ENCODE data around the gene FYB1.

FYB1 gene

GRCh38 chr5:39218482-39219402, 621 bp downstream of the FYB1 start:
- H3K9me3 Mint-ChIP-seq, result no peaks in the 10 kb centered on the region
- no peaks in the 10 kb centered on the region for H3K36me3 Mint-ChIP-seq (ENCODE audit: low read depth)
- no peaks in the 10 kb centered on the region for H3K27me3 Mint-ChIP-seq (ENCODE audit: low read depth)
- H3K27ac Mint-ChIP-seq, result peak overlapping the region; percentile 80 to 93 (median 87)
- H3K4me3 Mint-ChIP-seq, result peak overlapping the region in 1 of 3 experiments; percentile 36
- no peak for TF ChIP-seq CTCF (IDR thresholded peaks at IDR 0.05; ENCODE audit: unreplicated experiment in 3 of 3)
- H3K4me1 Mint-ChIP-seq, result peaks cover 30% of the 10 kb centered on the region

GRCh38 chr5:39217365-39218281, 1.7 kb downstream of the FYB1 start:
- Mint-ChIP-seq H3K36me3 (ENCODE audit: low read depth) (no peaks in the 10 kb centered on the region), H3K4me1 (peaks cover 27% of the 10 kb centered on the region), H3K4me3 (no peak overlapping the region), H3K27ac (peak overlapping the region in 2 of 3 experiments; percentile 14 to 70), H3K27me3 (ENCODE audit: low read depth) (no peaks in the 10 kb centered on the region), H3K9me3 (no peaks in the 10 kb centered on the region)
- peak; percentile 91 to 97 (median 94) for TF ChIP-seq CTCF (IDR thresholded peaks at IDR 0.05; ENCODE audit: unreplicated experiment in 3 of 3)

GRCh38 chr5:39216631-39217030, 2.7 kb downstream of the FYB1 start:
- Mint-ChIP-seq H3K27ac (peak overlapping the region in 1 of 3 experiments; percentile 18), H3K36me3 (ENCODE audit: low read depth) (no peaks in the 10 kb centered on the region), H3K4me3 (no peak overlapping the region), H3K27me3 (ENCODE audit: low read depth) (no peaks in the 10 kb centered on the region), H3K4me1 (peaks cover 30% of the 10 kb centered on the region), H3K9me3 (no peaks in the 10 kb centered on the region)
- TF ChIP-seq CTCF (IDR thresholded peaks at IDR 0.05; ENCODE audit: unreplicated experiment in 3 of 3), result no peak

- Mint-ChIP-seq H3K27ac (no peak overlapping the region), H3K4me3 (no peak overlapping the region), H3K27me3 (ENCODE audit: low read depth) (no peaks in the 10 kb centered on the region), H3K4me1 (peaks cover 30% of the 10 kb centered on the region), H3K36me3 (ENCODE audit: low read depth) (no peaks in the 10 kb centered on the region), H3K9me3 (no peaks in the 10 kb centered on the region)
- no peak for TF ChIP-seq CTCF (IDR thresholded peaks at IDR 0.05; ENCODE audit: unreplicated experiment in 3 of 3)
Observed at GRCh38 chr5:39215857-39216256, 3.5 kb downstream of the FYB1 start.

GRCh38 chr5:39214912-39215709, 4.3 kb downstream of the FYB1 start:
- H3K36me3 Mint-ChIP-seq (ENCODE audit: low read depth), result no peaks in the 10 kb centered on the region
- TF ChIP-seq CTCF (IDR thresholded peaks at IDR 0.05; ENCODE audit: unreplicated experiment in 3 of 3), result no peak
- peaks cover 30% of the 10 kb centered on the region for H3K4me1 Mint-ChIP-seq
- H3K27me3 Mint-ChIP-seq (ENCODE audit: low read depth), result no peaks in the 10 kb centered on the region
- no peaks in the 10 kb centered on the region for H3K9me3 Mint-ChIP-seq
- H3K27ac Mint-ChIP-seq, result no peak overlapping the region
- H3K4me3 Mint-ChIP-seq, result no peak overlapping the region

Measured in nephron (organoid).